Glomerular visceral epithelial cell (primary cell): Measurements from ENCODE around the gene BICDL1.
A peak's percentile ranks its signal among the peaks of the same experiment; 100 is the strongest.

Source experiments
- DNase-seq: peaks from one replicate; pipeline ENCODE4 v3.0.0-alpha.2; 2016; ENCODE audit errors: extremely low spot score

The BICDL1 gene

GRCh38 chr12:120054293-120054692 is 65.3 kb downstream of the BICDL1 start:
- DNase-seq = no peak

- no peak for DNase-seq
Observed at GRCh38 chr12:120055231-120056000, 66.4 kb downstream of the BICDL1 start.

- DNase-seq = no peak
Observed at GRCh38 chr12:120056739-120057138, 67.7 kb downstream of the BICDL1 start.

- DNase-seq = no peak
Observed at GRCh38 chr12:120060196-120060595, 71.2 kb downstream of the BICDL1 start.

GRCh38 chr12:120060717-120061116 is 71.7 kb downstream of the BICDL1 start:
- DNase-seq = no peak

- no peak for DNase-seq
Observed at GRCh38 chr12:120061575-120062214, 72.7 kb downstream of the BICDL1 start.

- DNase-seq = no peak
Observed at GRCh38 chr12:120062976-120063579, 74.0 kb downstream of the BICDL1 start.

GRCh38 chr12:120064054-120064940 is 75.3 kb downstream of the BICDL1 start:
- no peak for DNase-seq

GRCh38 chr12:120065472-120065871 is 76.4 kb downstream of the BICDL1 start:
- no peak for DNase-seq

- DNase-seq = peak; percentile 20
Observed at GRCh38 chr12:120066341-120066740, 77.3 kb downstream of the BICDL1 start.

- DNase-seq = no peak
Observed at GRCh38 chr12:120067084-120067869, 78.2 kb downstream of the BICDL1 start.

- DNase-seq = no peak
Observed at GRCh38 chr12:120067901-120068300, 78.9 kb downstream of the BICDL1 start.

- DNase-seq = no peak
Observed at GRCh38 chr12:120069278-120069677, 80.2 kb downstream of the BICDL1 start.

- no peak for DNase-seq
Observed at GRCh38 chr12:120071493-120072020, 82.5 kb downstream of the BICDL1 start.

- DNase-seq = no peak
Observed at GRCh38 chr12:120072472-120073249, 83.6 kb downstream of the BICDL1 start.

GRCh38 chr12:120075034-120075616 is 86.1 kb downstream of the BICDL1 start:
- DNase-seq = no peak

- no peak for DNase-seq
Observed at GRCh38 chr12:120076651-120077050, 87.6 kb downstream of the BICDL1 start.

GRCh38 chr12:120077260-120077659 is 88.2 kb downstream of the BICDL1 start:
- DNase-seq = no peak

GRCh38 chr12:120078868-120079267 is 89.8 kb downstream of the BICDL1 start:
- DNase-seq = no peak
